HEK293 (cell line): ENCODE results near the gene ERBB4.

Experiments
- CTCF ChIA-PET: fragments of 350-600 bp; formaldehyde crosslinking; extraction: SDS; loops from one replicate; lab custom pipeline; 2021; ENCODE audit warnings: antibody characterized with exemption; lab: Yijun Ruan, JAX
- POLR2A ChIA-PET: fragments of 300-600 bp; formaldehyde crosslinking; extraction: SDS; loops from one replicate; lab custom pipeline; 2020; ENCODE audit warnings: antibody characterized with exemption, inconsistent platforms; lab: Yijun Ruan, JAX
- H3K27ac ChIP-seq: fragments of 200-500 bp; sonication (Bioruptor generic); 2 replicates; pipeline ENCODE4 v1.5.1; 2014; ENCODE audit warnings: low read depth, low read length, control low read depth, inconsistent platforms; ENCODE audit errors: extremely low read depth
- H3K36me3 ChIP-seq, 2 experiments: fragments of 200-500 bp in 1 of 2; sonication (Bioruptor generic) in 1 of 2; 1 replicate in 1 of 2; 2 replicates in 1 of 2; pipeline ENCODE4 v1.5.1; 2014 to 2017; ENCODE audit warnings: inconsistent platforms in 2 of 2, low read length in 2 of 2; ENCODE audit not compliant: control insufficient read depth in 2 of 2, insufficient read depth in 1 of 2
- H3K4me1 ChIP-seq: fragments of 200-500 bp; sonication (Bioruptor generic); 2 replicates; pipeline ENCODE4 v1.5.1; 2014; ENCODE audit warnings: mild to moderate bottlenecking, low read length, inconsistent platforms; ENCODE audit not compliant: control insufficient read depth, insufficient read depth
- H3K4me3 ChIP-seq: 2 replicates; pipeline ENCODE4 v1.5.1; 2011; ENCODE audit warnings: low read depth, mild to moderate bottlenecking, control low read depth, low read length, moderate library complexity
- H3K9me3 ChIP-seq: fragments of 200-500 bp; sonication (Bioruptor generic); 2 replicates; pipeline ENCODE4 v1.5.1; 2014; ENCODE audit warnings: low read depth, low read length, inconsistent platforms; ENCODE audit not compliant: control insufficient read depth, insufficient read depth
- AEBP2 ChIP-seq: fragments of 450-650 bp; formaldehyde crosslinking; IDR thresholded peaks from 2 replicates; pipeline ENCODE4 v1.5.1; 2016; ENCODE audit warnings: missing biosample characterization, missing genetic modification characterization, borderline replicate concordance
- GLI2 ChIP-seq: fragments of 450-650 bp; formaldehyde crosslinking; IDR thresholded peaks from 2 replicates; pipeline ENCODE4; 2017; ENCODE audit warnings: missing biosample characterization, missing genetic modification characterization, low read depth, borderline replicate concordance
- MZF1 ChIP-seq: fragments of 450-650 bp; formaldehyde crosslinking; IDR thresholded peaks from 2 replicates; pipeline ENCODE4 v1.5.1; 2017; ENCODE audit warnings: missing biosample characterization, missing genetic modification characterization, borderline replicate concordance
- RBAK ChIP-seq: fragments of 450-650 bp; formaldehyde crosslinking; IDR thresholded peaks from 2 replicates; pipeline ENCODE4 v1.5.1; 2016; ENCODE audit warnings: missing biosample characterization, missing genetic modification characterization
- SP7 ChIP-seq: fragments of 450-650 bp; formaldehyde crosslinking; IDR thresholded peaks from 2 replicates; pipeline ENCODE4 v1.5.1; 2016; ENCODE audit warnings: missing biosample characterization, missing genetic modification characterization
- WT1 ChIP-seq: fragments of 450-650 bp; formaldehyde crosslinking; IDR thresholded peaks from 2 replicates; pipeline ENCODE4 v1.5.1; 2016; ENCODE audit warnings: missing biosample characterization, missing genetic modification characterization
- ZBTB1 ChIP-seq: fragments of 450-650 bp; formaldehyde crosslinking; IDR thresholded peaks from 2 replicates; pipeline ENCODE4 v1.5.1; 2016; ENCODE audit warnings: missing biosample characterization, missing genetic modification characterization
- ZBTB26 ChIP-seq: fragments of 450-650 bp; formaldehyde crosslinking; optimal IDR thresholded peaks from 2 replicates; pipeline ENCODE3; 2016; ENCODE audit warnings: missing biosample characterization, mild to moderate bottlenecking, missing genetic modification characterization
- ZNF16 ChIP-seq: fragments of 450-650 bp; formaldehyde crosslinking; IDR thresholded peaks from 2 replicates; pipeline ENCODE4 v1.5.1; 2016; ENCODE audit warnings: low read depth, missing biosample characterization, missing genetic modification characterization
- ZNF18 ChIP-seq: fragments of 450-650 bp; formaldehyde crosslinking; IDR thresholded peaks from 2 replicates; pipeline ENCODE4 v1.5.1; 2016; ENCODE audit warnings: missing biosample characterization, missing genetic modification characterization
- ZNF184 ChIP-seq: fragments of 450-650 bp; IDR thresholded peaks from 2 replicates; pipeline ENCODE4 v1.5.1; 2018; ENCODE audit warnings: missing biosample characterization, mild to moderate bottlenecking, missing genetic modification characterization
- ZNF202 ChIP-seq: fragments of 450-650 bp; formaldehyde crosslinking; IDR thresholded peaks from 2 replicates; pipeline ENCODE4 v1.5.1; 2016; ENCODE audit warnings: missing biosample characterization, missing genetic modification characterization, borderline replicate concordance
- ZNF391 ChIP-seq: fragments of 450-650 bp; formaldehyde crosslinking; IDR thresholded peaks from 2 replicates; pipeline ENCODE4 v1.5.1; 2016; ENCODE audit warnings: low read depth, missing biosample characterization, missing genetic modification characterization, borderline replicate concordance
- ZNF48 ChIP-seq: fragments of 450-650 bp; formaldehyde crosslinking; IDR thresholded peaks from 2 replicates; pipeline ENCODE4 v1.5.1; 2016; ENCODE audit warnings: missing biosample characterization, missing genetic modification characterization
- ZNF513 ChIP-seq: fragments of 450-650 bp; IDR thresholded peaks from 2 replicates; pipeline ENCODE4 v1.5.1; 2018; ENCODE audit warnings: missing biosample characterization, missing genetic modification characterization
- ZNF558 ChIP-seq: fragments of 450-650 bp; formaldehyde crosslinking; IDR thresholded peaks from 2 replicates; pipeline ENCODE4 v1.5.1; 2016; ENCODE audit warnings: missing biosample characterization, missing genetic modification characterization
- ZNF629 ChIP-seq: fragments of 450-650 bp; formaldehyde crosslinking; IDR thresholded peaks from 2 replicates; pipeline ENCODE4 v1.5.1; 2017; ENCODE audit warnings: missing biosample characterization, missing genetic modification characterization
- ZNF639 ChIP-seq: fragments of 450-650 bp; formaldehyde crosslinking; IDR thresholded peaks from 2 replicates; pipeline ENCODE4 v1.5.1; 2016; ENCODE audit warnings: missing biosample characterization, missing genetic modification characterization
- ZNF707 ChIP-seq: fragments of 450-650 bp; formaldehyde crosslinking; IDR thresholded peaks from 2 replicates; pipeline ENCODE4 v1.5.1; 2016; ENCODE audit warnings: missing biosample characterization, missing genetic modification characterization
- ZNF830 ChIP-seq: fragments of 450-650 bp; IDR thresholded peaks from 2 replicates; pipeline ENCODE4 v1.5.0; 2018; ENCODE audit warnings: missing biosample characterization, missing genetic modification characterization, low read depth, mild to moderate bottlenecking, moderate library complexity
- ZSCAN4 ChIP-seq: fragments of 450-650 bp; formaldehyde crosslinking; IDR thresholded peaks from 2 replicates; pipeline ENCODE4 v1.5.1; 2017; ENCODE audit warnings: missing biosample characterization, missing genetic modification characterization

Gene ERBB4

GRCh38 chr2:211802666-211803065, 735.9 kb downstream of the ERBB4 start:
- H3K4me1 ChIP-seq, result no peaks in the 10 kb centered on the region
- TF ChIP-seq ZNF558 (tag by site-specific recombination), result no peak
- no peak for TF ChIP-seq RBAK
- no peak for TF ChIP-seq ZNF202 (tag by site-specific recombination)
- no peak for TF ChIP-seq ZNF48 (tag by site-specific recombination)
- TF ChIP-seq WT1 (tag by site-specific recombination), result no peak
- TF ChIP-seq ZBTB26 (tag by site-specific recombination), result no peak
- TF ChIP-seq ZNF639 (tag by site-specific recombination), result no peak
- TF ChIP-seq ZNF513 (tag by site-specific recombination), result no peak
- no peak for TF ChIP-seq ZNF18 (tag by site-specific recombination)
- no peak for TF ChIP-seq ZNF16 (tag by site-specific recombination)
- no peak for TF ChIP-seq MZF1 (tag by site-specific recombination)
- no peak for TF ChIP-seq ZNF184 (tag by site-specific recombination)
- ChIA-PET CTCF (no interaction called here), POLR2A (no interaction called here)
- no peaks in the 10 kb centered on the region for H3K9me3 ChIP-seq
- H3K36me3 ChIP-seq, result no peaks in the 10 kb centered on the region
- no peak overlapping the region for H3K27ac ChIP-seq
- H3K4me3 ChIP-seq, result no peak overlapping the region

- H3K9me3 ChIP-seq, result no peaks in the 10 kb centered on the region
- no peak overlapping the region for H3K27ac ChIP-seq
- CTCF ChIA-PET, result no interaction called here
- no peaks in the 10 kb centered on the region for H3K4me1 ChIP-seq
- TF ChIP-seq GLI2 (tag by site-specific recombination), result no peak
- TF ChIP-seq ZBTB1 (tag by site-specific recombination), result no peak
- TF ChIP-seq SP7 (tag by site-specific recombination), result no peak
- no peak for TF ChIP-seq ZNF830 (tag by site-specific recombination)
- TF ChIP-seq AEBP2 (tag by site-specific recombination), result no peak
- TF ChIP-seq ZNF391 (tag by site-specific recombination), result no peak
- no peak for TF ChIP-seq ZNF629 (tag by site-specific recombination)
- TF ChIP-seq ZSCAN4 (tag by site-specific recombination), result no peak
- no peak for TF ChIP-seq ZNF707 (tag by site-specific recombination)
- TF ChIP-seq, all 188 proteins: peak for 0
- POLR2A ChIA-PET, result no interaction called here
- H3K4me3 ChIP-seq, result no peak overlapping the region
- H3K36me3 ChIP-seq, result no peaks in the 10 kb centered on the region
These were observed 738.6 kb downstream of the ERBB4 start for GRCh38 chr2:211800001-211800400.
